Measurements from ENCODE around the gene TMEM88.

Gene TMEM88

DNA sequence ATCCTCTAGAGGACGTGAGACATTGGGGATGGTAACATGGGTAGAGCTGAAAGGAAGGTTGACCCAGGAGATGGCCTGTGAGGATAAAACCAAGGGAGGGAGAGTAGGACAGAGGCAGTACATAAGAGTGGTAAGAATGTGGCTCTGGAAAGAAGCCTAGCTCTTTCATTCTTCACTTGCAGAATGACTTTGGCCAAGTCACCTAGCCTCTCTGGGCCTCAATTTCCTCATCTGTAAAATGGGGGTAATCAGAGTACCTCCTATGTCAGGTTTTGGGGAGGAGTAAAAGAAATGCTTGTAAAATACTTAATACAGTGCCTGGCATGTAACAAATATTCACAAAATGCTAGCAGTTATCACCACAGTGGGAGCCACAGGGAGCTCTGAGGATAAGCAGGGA is 14.0 kb upstream of the TMEM88 start:
- TF ChIP-seq, protein P1, sequence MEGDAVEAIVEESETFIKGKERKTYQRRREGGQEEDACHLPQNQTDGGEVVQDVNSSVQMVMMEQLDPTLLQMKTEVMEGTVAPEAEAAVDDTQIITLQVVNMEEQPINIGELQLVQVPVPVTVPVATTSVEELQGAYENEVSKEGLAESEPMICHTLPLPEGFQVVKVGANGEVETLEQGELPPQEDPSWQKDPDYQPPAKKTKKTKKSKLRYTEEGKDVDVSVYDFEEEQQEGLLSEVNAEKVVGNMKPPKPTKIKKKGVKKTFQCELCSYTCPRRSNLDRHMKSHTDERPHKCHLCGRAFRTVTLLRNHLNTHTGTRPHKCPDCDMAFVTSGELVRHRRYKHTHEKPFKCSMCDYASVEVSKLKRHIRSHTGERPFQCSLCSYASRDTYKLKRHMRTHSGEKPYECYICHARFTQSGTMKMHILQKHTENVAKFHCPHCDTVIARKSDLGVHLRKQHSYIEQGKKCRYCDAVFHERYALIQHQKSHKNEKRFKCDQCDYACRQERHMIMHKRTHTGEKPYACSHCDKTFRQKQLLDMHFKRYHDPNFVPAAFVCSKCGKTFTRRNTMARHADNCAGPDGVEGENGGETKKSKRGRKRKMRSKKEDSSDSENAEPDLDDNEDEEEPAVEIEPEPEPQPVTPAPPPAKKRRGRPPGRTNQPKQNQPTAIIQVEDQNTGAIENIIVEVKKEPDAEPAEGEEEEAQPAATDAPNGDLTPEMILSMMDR (IDR thresholded peaks at IDR 0.05; ENCODE audit: borderline replicate concordance, insufficient read depth, low read depth, low read length): no peak
- no peak overlapping the region for H3K4me3 ChIP-seq (ENCODE audit: low read depth, low read length)

DNA sequence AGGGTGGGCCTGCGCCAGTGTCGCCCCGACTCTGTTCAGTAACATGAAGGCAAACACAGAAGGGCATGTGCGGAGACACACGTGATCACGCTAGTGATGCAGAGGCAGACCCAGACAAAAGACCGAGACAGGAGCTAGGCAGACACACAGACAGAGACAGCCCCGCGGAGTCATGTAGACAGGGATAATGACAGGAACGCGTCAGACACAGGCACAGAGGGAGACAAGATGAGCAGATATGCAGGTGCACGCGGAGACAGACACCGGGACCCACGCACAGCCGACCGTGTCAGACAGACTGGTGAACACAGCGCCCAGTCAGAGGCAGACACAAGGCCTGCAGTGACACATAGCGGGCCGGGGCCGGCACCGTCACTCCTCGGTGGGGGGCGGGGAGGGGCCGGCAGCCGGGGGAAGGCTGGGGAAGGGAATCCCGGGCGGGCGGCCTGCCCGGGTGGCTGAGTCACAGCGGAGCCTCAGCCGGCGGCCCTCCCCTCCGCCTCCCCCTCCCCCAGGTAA is 13.4 kb upstream of the TMEM88 start:
- TF ChIP-seq, protein P1 (IDR thresholded peaks at IDR 0.05; ENCODE audit: borderline replicate concordance, insufficient read depth, low read depth, low read length): no peak
- peak overlapping the region; percentile 91 for H3K4me3 ChIP-seq (ENCODE audit: low read depth, low read length)

DNA sequence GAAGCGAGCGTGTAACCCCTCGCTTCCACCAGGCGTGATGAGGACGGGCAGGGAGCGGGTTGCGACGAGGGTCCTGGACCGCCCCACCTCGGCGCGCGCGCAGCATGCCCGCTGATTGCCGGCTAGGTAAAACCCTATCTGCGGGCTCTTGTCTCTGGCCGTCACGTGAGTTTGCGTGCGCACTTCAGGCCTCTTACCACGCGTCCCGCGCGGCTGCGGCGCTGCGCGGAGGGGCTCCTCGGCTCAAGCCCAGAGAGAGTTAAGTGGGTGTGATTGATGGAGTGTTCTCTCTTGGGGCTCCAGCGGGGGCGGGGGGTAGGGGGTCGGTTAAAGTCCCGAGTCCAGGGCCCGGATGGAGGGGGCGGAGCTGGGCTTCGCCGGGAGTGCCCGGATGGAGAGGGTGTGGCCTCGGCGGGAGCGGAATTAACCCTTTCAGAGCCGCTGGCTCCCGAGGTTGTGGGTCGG is 12.9 kb upstream of the TMEM88 start:
- peak overlapping the region; percentile 91 for H3K4me3 ChIP-seq (ENCODE audit: low read depth, low read length)
- TF ChIP-seq, protein P1 (IDR thresholded peaks at IDR 0.05; ENCODE audit: borderline replicate concordance, insufficient read depth, low read depth, low read length): no peak

DNA sequence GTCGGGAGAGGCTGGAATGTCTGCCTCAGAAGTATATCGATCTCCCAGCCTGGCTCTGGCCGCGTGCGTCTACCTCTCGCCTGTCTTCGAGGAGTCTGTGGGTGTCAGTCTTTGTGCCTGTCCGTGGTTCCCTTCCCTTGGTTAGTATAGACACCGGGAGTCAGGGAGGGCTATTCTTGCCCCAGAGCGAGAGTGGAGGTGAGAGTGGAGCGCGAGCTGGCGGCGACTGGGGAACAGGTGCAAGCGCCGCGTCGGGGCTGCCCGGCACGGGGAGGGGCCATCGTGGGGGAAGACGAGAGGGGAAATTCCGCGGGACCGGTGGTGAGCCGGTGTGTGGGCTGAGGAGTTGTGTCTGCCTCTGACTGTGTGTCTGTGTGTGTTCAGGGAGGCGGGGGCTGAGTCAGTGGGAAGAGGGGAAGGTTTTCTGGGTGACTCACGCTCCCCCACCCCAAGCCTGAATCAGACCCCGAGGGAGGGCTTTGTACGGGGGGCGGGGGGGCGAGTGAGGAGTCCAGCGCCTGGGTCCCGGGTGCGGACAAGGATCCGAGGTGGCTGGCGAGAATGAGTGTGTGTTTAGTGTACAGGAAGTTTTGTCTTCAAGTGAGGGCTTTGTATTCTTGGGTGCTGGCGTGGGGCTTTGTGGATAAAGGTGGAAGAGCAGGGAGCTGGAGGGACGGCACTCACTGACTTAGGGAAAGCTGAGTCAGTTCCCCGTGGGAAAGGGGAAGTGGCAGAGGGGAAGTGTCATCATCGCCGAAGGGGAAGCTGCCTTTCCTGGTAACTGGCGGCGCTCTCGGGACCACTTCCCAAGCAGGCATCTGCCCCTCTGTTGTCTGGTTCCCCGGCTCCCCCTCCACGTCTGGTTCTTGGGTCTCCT is 12.2 kb upstream of the TMEM88 start:
- peak overlapping the region; percentile 91 for H3K4me3 ChIP-seq (ENCODE audit: low read depth, low read length)
- TF ChIP-seq, protein P1 (IDR thresholded peaks at IDR 0.05; ENCODE audit: borderline replicate concordance, insufficient read depth, low read depth, low read length): no peak

DNA sequence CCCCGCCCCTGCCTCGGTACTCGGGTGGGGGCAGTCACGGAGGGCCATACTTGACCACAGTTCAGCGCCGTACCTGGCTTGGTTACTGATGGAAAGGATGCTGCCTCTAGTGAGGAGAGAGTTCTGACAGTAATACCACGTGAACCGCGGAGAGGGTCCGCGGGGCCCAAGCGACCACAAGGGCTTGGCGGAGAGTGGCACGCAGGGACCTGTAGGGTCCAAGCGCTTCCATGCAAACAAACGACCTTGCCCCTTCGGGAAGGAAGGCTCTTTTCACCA is 11.7 kb upstream of the TMEM88 start:
- TF ChIP-seq, protein P1 (IDR thresholded peaks at IDR 0.05; ENCODE audit: borderline replicate concordance, insufficient read depth, low read depth, low read length): no peak
- H3K4me3 ChIP-seq (ENCODE audit: low read depth, low read length): peak overlapping the region; percentile 91

DNA sequence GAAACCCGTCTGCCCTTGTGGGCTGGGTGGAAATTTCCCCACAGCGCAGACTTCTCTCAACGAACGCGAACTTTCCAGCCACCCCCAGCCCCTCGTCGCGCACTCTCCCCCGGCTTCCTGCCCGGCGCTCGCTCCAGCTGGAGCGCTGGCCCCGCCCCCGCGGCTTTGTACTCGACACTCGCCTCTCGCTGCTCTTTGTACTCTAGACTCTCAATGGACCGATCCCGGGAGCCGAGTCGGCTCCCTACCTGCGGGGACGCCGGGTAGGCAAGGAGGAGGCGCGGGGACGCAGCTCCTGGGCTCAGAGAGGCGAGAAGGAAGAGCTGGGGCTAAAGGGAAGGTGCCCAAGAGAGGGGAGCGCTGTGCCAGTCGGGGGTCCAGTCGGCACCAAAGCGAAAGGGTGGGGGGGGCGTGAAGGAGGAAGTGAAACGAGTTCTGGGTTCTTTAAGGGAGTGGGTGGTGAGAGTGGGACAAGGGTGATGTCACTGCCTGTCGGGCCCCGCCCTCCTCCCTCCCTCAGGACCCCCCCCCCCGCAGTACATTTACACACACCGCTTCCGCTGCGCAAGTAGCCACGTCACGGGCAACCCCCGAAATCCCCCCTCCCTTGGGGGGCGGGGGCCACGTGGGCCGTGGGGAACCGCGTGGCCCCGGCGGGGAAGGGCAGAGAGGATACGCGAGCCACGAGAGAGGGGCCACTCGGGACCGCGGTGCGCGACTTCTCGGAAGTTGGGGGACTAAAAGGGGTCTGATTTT is 11.2 kb upstream of the TMEM88 start:
- TF ChIP-seq, protein P1 (IDR thresholded peaks at IDR 0.05; ENCODE audit: borderline replicate concordance, insufficient read depth, low read depth, low read length): 0 out of 2 replicates have a peak, but pooled peaks have one; percentile 1
- peak overlapping the region; percentile 91 for H3K4me3 ChIP-seq (ENCODE audit: low read depth, low read length)

Data from GM12875 (cell line).